SK-N-SH treated with all-trans-retinoic acid at 6 μM for 48 hours (cell line): ENCODE results near the gene SMG1.

Source experiments
- ATAC-seq: fragments of 200-7000 bp; cut with Tn5 transposase; 3 replicates; pipeline ENCODE4 v1.9.1; 2020; ENCODE audit warnings: mild to moderate bottlenecking, moderate library complexity
- BACH2 ChIP-seq: fragments of 250-450 bp; sonication (Bioruptor Pico); IDR thresholded peaks from 2 replicates; pipeline ENCODE4 v1.9.0; 2021; ENCODE audit warnings: mild to moderate bottlenecking, borderline replicate concordance
- CSDC2 ChIP-seq: fragments of 250-450 bp; sonication (Bioruptor Pico); IDR thresholded peaks from 2 replicates; pipeline ENCODE4 v1.5.0; 2020; ENCODE audit warnings: mild to moderate bottlenecking, moderate library complexity
- ESRRG ChIP-seq: fragments of 250-450 bp; sonication (Bioruptor Pico); IDR thresholded peaks from 2 replicates; pipeline ENCODE4 v1.6.1; 2021; ENCODE audit warnings: mild to moderate bottlenecking
- GLIS3 ChIP-seq: fragments of 250-450 bp; sonication (Bioruptor Pico); IDR thresholded peaks from 2 replicates; pipeline ENCODE4 v1.5.0; 2020; ENCODE audit warnings: mild to moderate bottlenecking, moderate library complexity
- RARB ChIP-seq: fragments of 250-450 bp; sonication (Bioruptor Pico); IDR thresholded peaks from 2 replicates; pipeline ENCODE4 v1.8.0; 2021; ENCODE audit warnings: mild to moderate bottlenecking, moderate library complexity
- SNAI2 ChIP-seq: fragments of 250-450 bp; sonication (Bioruptor Pico); IDR thresholded peaks from 2 replicates; pipeline ENCODE4 v1.5.0; 2020; ENCODE audit warnings: mild to moderate bottlenecking, moderate library complexity
- TCF4 ChIP-seq: fragments of 250-450 bp; sonication (Bioruptor Pico); IDR thresholded peaks from 2 replicates; pipeline ENCODE4 v1.8.0; 2021; ENCODE audit warnings: mild to moderate bottlenecking, moderate library complexity, borderline replicate concordance
- ZC3H10 ChIP-seq: fragments of 250-450 bp; sonication (Bioruptor Pico); IDR thresholded peaks from 2 replicates; pipeline ENCODE4 v1.5.1; 2021; ENCODE audit warnings: mild to moderate bottlenecking, moderate library complexity
- ZFP3 ChIP-seq: fragments of 250-450 bp; sonication (Bioruptor Pico); IDR thresholded peaks from 2 replicates; pipeline ENCODE4 v1.5.0; 2020; ENCODE audit warnings: mild to moderate bottlenecking, moderate library complexity
- ZFP30 ChIP-seq: fragments of 450-650 bp; formaldehyde crosslinking; IDR thresholded peaks from 2 replicates; pipeline ENCODE4 v1.5.0; 2022; ENCODE audit warnings: mild to moderate bottlenecking, moderate library complexity
- ZNF70 ChIP-seq: fragments of 450-650 bp; formaldehyde crosslinking; IDR thresholded peaks from 2 replicates; pipeline ENCODE4 v1.5.0; 2020; ENCODE audit warnings: mild to moderate bottlenecking, moderate library complexity
- ZNF8 ChIP-seq: fragments of 450-650 bp; formaldehyde crosslinking; IDR thresholded peaks from 2 replicates; pipeline ENCODE4 v1.5.0; 2020; ENCODE audit warnings: mild to moderate bottlenecking, moderate library complexity
- TF ChIP-seq, protein P1 (sequence below): fragments of 250-450 bp; sonication (Bioruptor Pico); IDR thresholded peaks from 2 replicates; pipeline ENCODE4 v1.5.1; 2021; ENCODE audit warnings: mild to moderate bottlenecking, moderate library complexity
- TF ChIP-seq, protein P2 (sequence below): fragments of 250-450 bp; sonication (Bioruptor Pico); IDR thresholded peaks from 2 replicates; pipeline ENCODE4 v1.5.0; 2020; ENCODE audit warnings: mild to moderate bottlenecking, moderate library complexity
- TF ChIP-seq, protein P3 (sequence below): fragments of 250-450 bp; sonication (Bioruptor Pico); IDR thresholded peaks from 2 replicates; pipeline ENCODE4 v1.8.0; 2020; ENCODE audit warnings: mild to moderate bottlenecking, moderate library complexity, borderline replicate concordance
- TF ChIP-seq, protein P4 (sequence below): fragments of 250-450 bp; sonication (Bioruptor Pico); IDR thresholded peaks from 2 replicates; pipeline ENCODE4 v1.5.1; 2020; ENCODE audit warnings: low read depth, mild to moderate bottlenecking, moderate library complexity

The SMG1 gene

GRCh38 chr16:18948372-18949020 lies 22.3 kb upstream of the SMG1 start:
- ATAC-seq, result no peak
- TF ChIP-seq, protein P1, sequence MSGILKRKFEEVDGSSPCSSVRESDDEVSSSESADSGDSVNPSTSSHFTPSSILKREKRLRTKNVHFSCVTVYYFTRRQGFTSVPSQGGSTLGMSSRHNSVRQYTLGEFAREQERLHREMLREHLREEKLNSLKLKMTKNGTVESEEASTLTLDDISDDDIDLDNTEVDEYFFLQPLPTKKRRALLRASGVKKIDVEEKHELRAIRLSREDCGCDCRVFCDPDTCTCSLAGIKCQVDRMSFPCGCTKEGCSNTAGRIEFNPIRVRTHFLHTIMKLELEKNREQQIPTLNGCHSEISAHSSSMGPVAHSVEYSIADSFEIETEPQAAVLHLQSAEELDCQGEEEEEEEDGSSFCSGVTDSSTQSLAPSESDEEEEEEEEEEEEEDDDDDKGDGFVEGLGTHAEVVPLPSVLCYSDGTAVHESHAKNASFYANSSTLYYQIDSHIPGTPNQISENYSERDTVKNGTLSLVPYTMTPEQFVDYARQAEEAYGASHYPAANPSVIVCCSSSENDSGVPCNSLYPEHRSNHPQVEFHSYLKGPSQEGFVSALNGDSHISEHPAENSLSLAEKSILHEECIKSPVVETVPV (CRISPR knock-in tag), result no peak
- no peak for TF ChIP-seq CSDC2 (CRISPR knock-in tag)
- TF ChIP-seq ZNF70, result no peak
- no peak for TF ChIP-seq RARB
- no peak for TF ChIP-seq BACH2
- TF ChIP-seq, protein P2, sequence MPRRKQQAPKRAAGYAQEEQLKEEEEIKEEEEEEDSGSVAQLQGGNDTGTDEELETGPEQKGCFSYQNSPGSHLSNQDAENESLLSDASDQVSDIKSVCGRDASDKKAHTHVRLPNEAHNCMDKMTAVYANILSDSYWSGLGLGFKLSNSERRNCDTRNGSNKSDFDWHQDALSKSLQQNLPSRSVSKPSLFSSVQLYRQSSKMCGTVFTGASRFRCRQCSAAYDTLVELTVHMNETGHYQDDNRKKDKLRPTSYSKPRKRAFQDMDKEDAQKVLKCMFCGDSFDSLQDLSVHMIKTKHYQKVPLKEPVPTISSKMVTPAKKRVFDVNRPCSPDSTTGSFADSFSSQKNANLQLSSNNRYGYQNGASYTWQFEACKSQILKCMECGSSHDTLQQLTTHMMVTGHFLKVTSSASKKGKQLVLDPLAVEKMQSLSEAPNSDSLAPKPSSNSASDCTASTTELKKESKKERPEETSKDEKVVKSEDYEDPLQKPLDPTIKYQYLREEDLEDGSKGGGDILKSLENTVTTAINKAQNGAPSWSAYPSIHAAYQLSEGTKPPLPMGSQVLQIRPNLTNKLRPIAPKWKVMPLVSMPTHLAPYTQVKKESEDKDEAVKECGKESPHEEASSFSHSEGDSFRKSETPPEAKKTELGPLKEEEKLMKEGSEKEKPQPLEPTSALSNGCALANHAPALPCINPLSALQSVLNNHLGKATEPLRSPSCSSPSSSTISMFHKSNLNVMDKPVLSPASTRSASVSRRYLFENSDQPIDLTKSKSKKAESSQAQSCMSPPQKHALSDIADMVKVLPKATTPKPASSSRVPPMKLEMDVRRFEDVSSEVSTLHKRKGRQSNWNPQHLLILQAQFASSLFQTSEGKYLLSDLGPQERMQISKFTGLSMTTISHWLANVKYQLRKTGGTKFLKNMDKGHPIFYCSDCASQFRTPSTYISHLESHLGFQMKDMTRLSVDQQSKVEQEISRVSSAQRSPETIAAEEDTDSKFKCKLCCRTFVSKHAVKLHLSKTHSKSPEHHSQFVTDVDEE (CRISPR knock-in tag), result no peak
- no peak for TF ChIP-seq ZC3H10
- TF ChIP-seq ZFP30 (CRISPR knock-in tag), result no peak
- no peak for TF ChIP-seq GLIS3
- TF ChIP-seq ZNF8 (CRISPR knock-in tag), result no peak

DNA sequence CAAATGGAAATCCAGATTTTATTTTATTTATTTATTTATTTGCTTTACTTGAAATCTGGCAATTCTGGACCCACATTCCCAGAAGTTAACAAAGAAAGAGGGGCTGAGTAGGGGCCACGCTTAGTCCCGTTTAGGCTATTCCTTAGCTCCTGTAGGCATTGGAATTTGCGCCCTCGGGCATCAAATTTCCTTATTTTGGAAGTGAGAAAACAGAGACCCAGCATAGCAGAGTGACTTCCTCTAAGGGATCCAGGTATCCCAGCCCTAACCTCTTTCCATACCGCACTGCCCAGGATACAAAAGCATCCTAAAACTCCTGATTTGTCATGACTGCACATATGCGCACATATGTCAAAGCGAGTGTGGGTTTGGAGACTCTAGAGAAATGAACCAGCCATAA lies 19.0 kb upstream of the SMG1 start:
- TF ChIP-seq, protein P3, sequence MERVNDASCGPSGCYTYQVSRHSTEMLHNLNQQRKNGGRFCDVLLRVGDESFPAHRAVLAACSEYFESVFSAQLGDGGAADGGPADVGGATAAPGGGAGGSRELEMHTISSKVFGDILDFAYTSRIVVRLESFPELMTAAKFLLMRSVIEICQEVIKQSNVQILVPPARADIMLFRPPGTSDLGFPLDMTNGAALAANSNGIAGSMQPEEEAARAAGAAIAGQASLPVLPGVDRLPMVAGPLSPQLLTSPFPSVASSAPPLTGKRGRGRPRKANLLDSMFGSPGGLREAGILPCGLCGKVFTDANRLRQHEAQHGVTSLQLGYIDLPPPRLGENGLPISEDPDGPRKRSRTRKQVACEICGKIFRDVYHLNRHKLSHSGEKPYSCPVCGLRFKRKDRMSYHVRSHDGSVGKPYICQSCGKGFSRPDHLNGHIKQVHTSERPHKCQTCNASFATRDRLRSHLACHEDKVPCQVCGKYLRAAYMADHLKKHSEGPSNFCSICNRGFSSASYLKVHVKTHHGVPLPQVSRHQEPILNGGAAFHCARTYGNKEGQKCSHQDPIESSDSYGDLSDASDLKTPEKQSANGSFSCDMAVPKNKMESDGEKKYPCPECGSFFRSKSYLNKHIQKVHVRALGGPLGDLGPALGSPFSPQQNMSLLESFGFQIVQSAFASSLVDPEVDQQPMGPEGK (CRISPR knock-in tag), result no peak
- no peak for ATAC-seq

- no peak for ATAC-seq
- no peak for TF ChIP-seq ZC3H10
- TF ChIP-seq TCF4 (CRISPR knock-in tag), result no peak
- TF ChIP-seq ESRRG (CRISPR knock-in tag), result no peak
- TF ChIP-seq RARB, result no peak
- no peak for TF ChIP-seq ZFP3 (CRISPR knock-in tag)
- TF ChIP-seq, protein P4, sequence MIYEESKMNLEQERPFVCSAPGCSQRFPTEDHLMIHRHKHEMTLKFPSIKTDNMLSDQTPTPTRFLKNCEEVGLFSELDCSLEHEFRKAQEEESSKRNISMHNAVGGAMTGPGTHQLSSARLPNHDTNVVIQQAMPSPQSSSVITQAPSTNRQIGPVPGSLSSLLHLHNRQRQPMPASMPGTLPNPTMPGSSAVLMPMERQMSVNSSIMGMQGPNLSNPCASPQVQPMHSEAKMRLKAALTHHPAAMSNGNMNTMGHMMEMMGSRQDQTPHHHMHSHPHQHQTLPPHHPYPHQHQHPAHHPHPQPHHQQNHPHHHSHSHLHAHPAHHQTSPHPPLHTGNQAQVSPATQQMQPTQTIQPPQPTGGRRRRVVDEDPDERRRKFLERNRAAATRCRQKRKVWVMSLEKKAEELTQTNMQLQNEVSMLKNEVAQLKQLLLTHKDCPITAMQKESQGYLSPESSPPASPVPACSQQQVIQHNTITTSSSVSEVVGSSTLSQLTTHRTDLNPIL, result no peak
- no peak for TF ChIP-seq ZNF8 (CRISPR knock-in tag)
- TF ChIP-seq, protein P1 (CRISPR knock-in tag), result no peak
- TF ChIP-seq SNAI2 (CRISPR knock-in tag), result no peak
- TF ChIP-seq, protein P3 (CRISPR knock-in tag), result no peak
- no peak for TF ChIP-seq CSDC2 (CRISPR knock-in tag)
Measured at GRCh38 chr16:18943414-18943813, 17.2 kb upstream of the SMG1 start.

- ATAC-seq, result no peak
- TF ChIP-seq ZFP30 (CRISPR knock-in tag), result no peak
Measured at GRCh38 chr16:18942061-18942460, 15.9 kb upstream of the SMG1 start.
